HG03469 (cell line): ENCODE measurements around the gene TUBD1.
"Not testable (repeated sequence)": the region's sequence is repeated elsewhere in the genome, so short reads cannot be mapped to it uniquely, and the experiment has no call there.

Source experiments
- ATAC-seq: cut with Tn5 transposase; IDR thresholded peaks from one replicate; pipeline ENCODE4 v1.9.1; 2021; ENCODE audit warnings: mild to moderate bottlenecking, moderate library complexity, moderate number of reproducible peaks; ENCODE audit not compliant: unreplicated experiment

Gene TUBD1

DNA sequence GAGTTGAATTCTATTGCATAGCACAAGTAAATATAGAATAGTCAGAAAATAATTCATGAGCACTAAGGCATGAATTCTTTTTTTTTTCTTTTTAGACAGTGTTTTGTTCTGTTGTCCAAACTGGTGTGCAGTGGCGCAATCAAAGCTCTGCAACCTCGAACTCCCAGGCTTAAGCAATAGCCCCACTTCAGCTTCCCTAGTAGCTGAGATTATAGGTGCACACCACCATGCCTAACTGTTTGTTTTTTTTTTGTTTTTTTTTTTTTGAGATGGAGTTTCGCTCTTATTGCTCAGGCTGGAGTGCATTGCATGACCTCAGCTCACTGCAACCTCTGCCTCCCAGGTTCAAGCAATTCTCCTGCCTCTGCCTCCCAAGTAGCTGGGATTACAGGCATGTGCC, 16.6 kb downstream of the TUBD1 start:
- ATAC-seq, result no peak

DNA sequence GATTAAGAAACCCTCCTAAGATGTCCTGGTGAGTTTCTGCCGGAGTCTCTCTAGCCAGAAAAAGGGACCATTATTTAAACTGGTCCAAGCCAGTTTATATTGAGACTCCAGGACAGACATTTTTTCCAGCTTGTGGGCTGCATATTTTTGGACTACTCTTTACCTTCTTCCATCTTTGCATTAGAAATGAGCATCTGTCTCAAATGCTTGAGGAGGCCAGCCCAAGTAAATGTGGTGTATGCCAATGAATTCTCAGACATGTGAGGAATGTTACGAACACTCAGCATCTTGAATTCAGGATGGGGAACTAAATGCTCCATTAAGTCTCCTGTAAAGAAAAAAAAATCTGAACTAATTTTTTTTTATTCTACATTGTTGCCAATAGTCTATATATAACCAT, 18.4 kb downstream of the TUBD1 start:
- ATAC-seq, result no peak

GRCh38 chr17:59873414-59873813, 19.3 kb downstream of the TUBD1 start:
- not testable (repeated sequence) for ATAC-seq

DNA sequence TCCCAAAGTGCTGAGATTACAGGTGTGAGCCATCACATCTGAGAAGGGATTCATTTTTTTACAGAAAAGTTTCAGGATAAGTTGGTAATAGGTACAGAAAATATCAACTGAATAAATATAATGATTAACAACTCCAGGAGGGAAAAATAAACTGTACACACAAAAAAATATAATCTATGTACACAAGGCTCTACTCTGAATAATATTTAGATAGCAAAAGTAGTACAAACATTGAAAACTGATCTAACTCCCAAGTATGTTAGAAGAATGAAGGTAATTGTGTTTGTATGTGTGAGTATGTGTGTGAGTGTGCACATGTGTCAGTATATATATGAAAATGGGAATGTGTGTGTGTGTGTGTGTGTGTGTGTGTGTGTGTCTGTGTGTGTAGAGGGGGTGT, 20.4 kb downstream of the TUBD1 start:
- no peak for ATAC-seq

- no peak for ATAC-seq
Measured at GRCh38 chr17:59870482-59870881, 22.3 kb downstream of the TUBD1 start.

- ATAC-seq, result no peak
Measured at GRCh38 chr17:59869941-59870218, 22.9 kb downstream of the TUBD1 start.

GRCh38 chr17:59863616-59864015, 29.1 kb downstream of the TUBD1 start:
- no peak for ATAC-seq

- no peak for ATAC-seq
Measured at GRCh38 chr17:59859444-59860025, 33.2 kb downstream of the TUBD1 start.

GRCh38 chr17:59858932-59859331, 33.8 kb downstream of the TUBD1 start:
- ATAC-seq, result no peak

DNA sequence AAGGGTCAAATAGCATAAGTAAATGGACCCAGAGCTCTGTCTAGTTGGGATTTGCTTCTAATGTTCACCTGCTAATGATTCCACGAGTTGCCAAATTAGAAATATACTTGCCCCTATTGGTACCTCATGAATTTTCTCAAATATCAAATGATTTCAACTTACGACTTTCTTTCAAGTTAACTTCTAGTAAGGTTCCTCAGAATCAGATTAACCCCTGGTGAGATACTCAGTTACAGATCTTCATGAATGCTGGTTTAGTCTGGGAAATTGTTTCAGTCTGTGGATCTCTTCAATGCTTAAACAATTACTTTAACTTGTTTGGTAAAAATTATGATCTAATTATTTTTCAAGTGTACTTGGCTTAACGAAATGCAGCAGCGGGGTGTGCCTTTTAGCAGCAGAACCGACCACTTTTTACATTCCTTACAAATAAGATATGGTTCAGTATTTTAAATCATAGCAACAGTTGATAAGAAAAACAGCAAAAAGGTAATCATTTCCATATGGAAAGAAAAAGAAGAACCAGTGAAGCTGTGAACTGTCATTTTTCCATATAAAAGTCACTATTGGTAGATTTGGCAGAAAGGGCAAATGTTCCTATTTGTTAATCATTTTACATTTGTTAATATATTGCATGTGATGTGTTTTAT, 34.5 kb downstream of the TUBD1 start:
- ATAC-seq, result no peak

GRCh38 chr17:59856859-59857794, 35.6 kb downstream of the TUBD1 start:
- ATAC-seq, result no peak

GRCh38 chr17:59853919-59854729, 38.6 kb downstream of the TUBD1 start:
- ATAC-seq, result not testable (repeated sequence)

- ATAC-seq, result no peak
Measured at GRCh38 chr17:59853168-59853918, 39.4 kb downstream of the TUBD1 start.

DNA sequence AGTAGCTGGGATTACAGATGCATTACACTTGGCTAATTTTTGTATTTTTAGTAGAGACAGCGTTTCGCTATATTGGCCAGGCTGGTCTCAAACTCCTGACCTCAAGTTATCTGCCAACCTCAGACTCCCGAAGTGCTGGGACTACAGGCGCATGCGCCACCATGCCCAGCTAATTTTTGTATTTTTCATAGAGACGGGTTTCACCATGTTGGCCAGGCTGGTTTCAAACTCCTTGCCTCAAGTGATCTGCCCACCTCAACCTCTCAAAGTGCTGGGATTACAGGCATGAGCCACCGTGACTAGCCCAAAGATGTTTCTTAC, 39.9 kb downstream of the TUBD1 start:
- ATAC-seq, result not testable (repeated sequence)

- ATAC-seq, result no peak
Measured at GRCh38 chr17:59851439-59852375, 41.0 kb downstream of the TUBD1 start.

- not testable (repeated sequence) for ATAC-seq
Measured at GRCh38 chr17:59850311-59850710, 42.4 kb downstream of the TUBD1 start.

DNA sequence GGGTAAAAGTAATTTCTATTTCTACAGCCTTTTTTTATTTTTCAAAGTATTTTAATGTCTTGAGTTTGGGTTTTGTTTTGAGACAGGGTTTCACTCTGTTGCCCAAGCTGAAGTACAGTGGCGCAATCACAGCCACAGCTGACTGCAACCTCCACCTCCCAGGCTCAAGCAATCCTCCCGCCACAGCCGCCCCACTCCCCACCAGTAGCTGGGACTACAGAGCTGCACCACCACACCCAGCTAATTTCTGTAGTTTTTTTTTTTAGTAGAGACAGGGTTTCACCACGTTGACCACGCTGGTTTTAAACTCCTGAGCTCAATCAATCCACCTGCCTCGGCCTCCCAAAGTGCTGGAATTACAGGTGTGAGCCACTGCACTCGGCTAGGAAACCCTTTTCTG, 44.0 kb downstream of the TUBD1 start:
- ATAC-seq, result no peak

GRCh38 chr17:59848385-59848668, 44.4 kb downstream of the TUBD1 start:
- ATAC-seq, result no peak

GRCh38 chr17:59846394-59847165, 46.2 kb downstream of the TUBD1 start:
- no peak for ATAC-seq
